WTC11 (cell line): Measurements from ENCODE around the gene HBE1. TPM values are rescaled to one million over a fixed set of nuclear protein-coding genes. Genes with fewer than 3 reads are reported as not detected.

Experiments
- ATAC-seq: fragments of 200-7000 bp; cut with Tn5 transposase; 2 replicates; pipeline ENCODE4 v1.10.0; 2021; ENCODE audit warnings: mild to moderate bottlenecking, moderate library complexity
- CTCF ChIA-PET: fragments of 300-600 bp; sonication (Branson Sonifier 250); formaldehyde crosslinking; loops from one replicate; lab custom pipeline; 2021; ENCODE audit warnings: antibody characterized with exemption; lab: Charles Lee
- POLR2A ChIA-PET: fragments of 350-600 bp; sonication (Branson Sonifier 250); formaldehyde crosslinking; loops from one replicate; lab custom pipeline; 2021; ENCODE audit warnings: antibody characterized with exemption; lab: Charles Lee
- DNase-seq: peaks from one replicate; pipeline ENCODE4 v3.0.0; 2021; ENCODE audit warnings: low spot score
- H3K27ac Mint-ChIP-seq: 2 replicates; pipeline ENCODE4 v1.8.0; 2021; ENCODE audit warnings: mixed read lengths
- H3K27me3 Mint-ChIP-seq: 2 replicates; pipeline ENCODE4 v1.8.0; 2021; ENCODE audit warnings: low read depth, mild to moderate bottlenecking, moderate library complexity, mixed read lengths
- H3K36me3 Mint-ChIP-seq: 2 replicates; pipeline ENCODE4 v1.8.0; 2021; ENCODE audit warnings: mixed read lengths
- H3K4me1 Mint-ChIP-seq: 2 replicates; pipeline ENCODE4 v1.8.0; 2022; ENCODE audit warnings: mixed read lengths
- H3K4me3 Mint-ChIP-seq: 2 replicates; pipeline ENCODE4 v1.8.0; 2021; ENCODE audit warnings: mild to moderate bottlenecking, moderate library complexity, mixed read lengths
- H3K9me3 Mint-ChIP-seq: 2 replicates; pipeline ENCODE4 v1.8.0; 2021; ENCODE audit warnings: mixed read lengths
- ATF2 ChIP-seq: sonication (generic); formaldehyde crosslinking; IDR thresholded peaks from 2 replicates; pipeline ENCODE4 v1.8.1; 2022; ENCODE audit warnings: low read depth, missing genetic modification reagents, borderline replicate concordance
- CBFB ChIP-seq: sonication (generic); formaldehyde crosslinking; IDR thresholded peaks from 2 replicates; pipeline ENCODE4 v1.8.1; 2022; ENCODE audit warnings: mild to moderate bottlenecking, low read depth, missing genetic modification reagents
- ELF4 ChIP-seq: sonication (generic); formaldehyde crosslinking; IDR thresholded peaks from 2 replicates; pipeline ENCODE4 v1.8.1; 2022; ENCODE audit warnings: low read depth, mild to moderate bottlenecking, moderate library complexity, missing genetic modification reagents
- FOXK1 ChIP-seq: sonication (generic); formaldehyde crosslinking; IDR thresholded peaks from 2 replicates; pipeline ENCODE4 v1.8.0; 2022; ENCODE audit warnings: mild to moderate bottlenecking, moderate library complexity, missing genetic modification reagents
- FOXP4 ChIP-seq: sonication (generic); formaldehyde crosslinking; IDR thresholded peaks from 2 replicates; pipeline ENCODE4 v1.8.0; 2022; ENCODE audit warnings: mild to moderate bottlenecking, missing genetic modification reagents
- MAX ChIP-seq: sonication (generic); formaldehyde crosslinking; IDR thresholded peaks from 2 replicates; pipeline ENCODE4 v1.8.0; 2022; ENCODE audit warnings: mild to moderate bottlenecking, missing genetic modification reagents
- MLX ChIP-seq: sonication (generic); formaldehyde crosslinking; IDR thresholded peaks from 2 replicates; pipeline ENCODE4 v1.8.1; 2023; ENCODE audit warnings: mild to moderate bottlenecking, missing genetic modification reagents, moderate library complexity
- NFATC4 ChIP-seq: fragments of 250-450 bp; sonication (Bioruptor Pico); IDR thresholded peaks from 2 replicates; pipeline ENCODE4 v1.9.0; 2021; ENCODE audit warnings: mild to moderate bottlenecking
- NFE2L1 ChIP-seq: sonication (generic); formaldehyde crosslinking; IDR thresholded peaks from 2 replicates; pipeline ENCODE4 v1.8.1; 2023; ENCODE audit warnings: missing genetic modification reagents
- PRDM15 ChIP-seq: sonication (generic); formaldehyde crosslinking; IDR thresholded peaks from 2 replicates; pipeline ENCODE4 v1.8.0; 2022; ENCODE audit warnings: missing genetic modification reagents
- RORB ChIP-seq: fragments of 250-450 bp; sonication (Bioruptor Pico); IDR thresholded peaks from 2 replicates; pipeline ENCODE4 v1.9.0; 2021; ENCODE audit warnings: mild to moderate bottlenecking
- SMAD4 ChIP-seq: sonication (generic); formaldehyde crosslinking; IDR thresholded peaks from 2 replicates; pipeline ENCODE4 v1.8.0; 2022; ENCODE audit warnings: mild to moderate bottlenecking, missing genetic modification reagents
- TEAD1 ChIP-seq: sonication (generic); formaldehyde crosslinking; IDR thresholded peaks from 2 replicates; pipeline ENCODE4 v1.8.0; 2022; ENCODE audit warnings: mild to moderate bottlenecking, missing genetic modification reagents
- TEAD4 ChIP-seq: sonication (generic); formaldehyde crosslinking; IDR thresholded peaks from 2 replicates; pipeline ENCODE4 v1.8.0; 2022; ENCODE audit warnings: mild to moderate bottlenecking, missing genetic modification reagents
- ZBTB43 ChIP-seq: sonication (generic); formaldehyde crosslinking; IDR thresholded peaks from 2 replicates; pipeline ENCODE4 v1.8.1; 2023; ENCODE audit warnings: mild to moderate bottlenecking, missing genetic modification reagents
- ZNF263 ChIP-seq: sonication (generic); formaldehyde crosslinking; IDR thresholded peaks from 2 replicates; pipeline ENCODE4 v1.8.1; 2022; ENCODE audit warnings: low read depth, mild to moderate bottlenecking, moderate library complexity, missing genetic modification reagents
- ZNF317 ChIP-seq: sonication (generic); formaldehyde crosslinking; IDR thresholded peaks from 2 replicates; pipeline ENCODE4 v1.8.1; 2023; ENCODE audit warnings: low read depth, mild to moderate bottlenecking, moderate library complexity, missing genetic modification reagents, borderline replicate concordance
- ZNF423 ChIP-seq: fragments of 250-450 bp; sonication (Bioruptor Pico); IDR thresholded peaks from 2 replicates; pipeline ENCODE4 v2.1.2; 2022; ENCODE audit warnings: mild to moderate bottlenecking, moderate library complexity
- ZNF512 ChIP-seq: sonication (generic); formaldehyde crosslinking; IDR thresholded peaks from 2 replicates; pipeline ENCODE4 v1.8.1; 2022; ENCODE audit warnings: missing genetic modification reagents, borderline replicate concordance
- ZNF532 ChIP-seq: fragments of 250-450 bp; sonication (Bioruptor Pico); IDR thresholded peaks from 2 replicates; pipeline ENCODE4 v1.9.0; 2021; ENCODE audit warnings: mild to moderate bottlenecking, borderline replicate concordance
- ZNF671 ChIP-seq: fragments of 250-450 bp; sonication (Bioruptor Pico); IDR thresholded peaks from 2 replicates; pipeline ENCODE4 v1.8.0; 2021; ENCODE audit warnings: mild to moderate bottlenecking
- total RNA-seq: library from RNA; stranded (reverse); gene quantifications from 3 replicates; pipeline ENCODE4 v1.2.3, GENCODE V29; 2021

The HBE1 gene
- total RNA-seq, 1 experiment from 2014 or later = 3.1 TPM

GRCh38 chr11:5232176-5232575 is 37.6 kb downstream of the HBE1 start:
- ATAC-seq (no peak), DNase-seq (no peak)
- no peak overlapping the region for H3K4me3 Mint-ChIP-seq
- no peak overlapping the region for H3K27ac Mint-ChIP-seq
- TF ChIP-seq NFE2L1 (CRISPR knock-in tag) (no peak), ZBTB43 (CRISPR knock-in tag) (no peak), TEAD4 (CRISPR knock-in tag) (no peak), ZNF263 (CRISPR knock-in tag) (no peak), SMAD4 (CRISPR knock-in tag) (no peak), ZNF512 (CRISPR knock-in tag) (no peak), ZNF532 (no peak), NFATC4 (no peak), MLX (CRISPR knock-in tag) (no peak), ELF4 (CRISPR knock-in tag) (no peak), TEAD1 (CRISPR knock-in tag) (no peak), CBFB (no peak)
- no peaks in the 10 kb centered on the region for H3K4me1 Mint-ChIP-seq
- CTCF ChIA-PET = no interaction called here
- H3K27me3 Mint-ChIP-seq = no peaks in the 10 kb centered on the region
- no peaks in the 10 kb centered on the region for H3K9me3 Mint-ChIP-seq
- POLR2A ChIA-PET = no interaction called here
- H3K36me3 Mint-ChIP-seq = no peaks in the 10 kb centered on the region

- Mint-ChIP-seq H3K4me1 (no peaks in the 10 kb centered on the region), H3K9me3 (no peaks in the 10 kb centered on the region), H3K36me3 (no peaks in the 10 kb centered on the region), H3K27ac (no peak overlapping the region), H3K27me3 (no peaks in the 10 kb centered on the region)
- ATAC-seq (no peak), DNase-seq (no peak)
- POLR2A ChIA-PET = no interaction called here
- TF ChIP-seq FOXP4 (no peak), RORB (CRISPR knock-in tag) (no peak), ATF2 (no peak), ZNF317 (CRISPR knock-in tag) (no peak), FOXK1 (no peak), ZNF423 (CRISPR knock-in tag) (no peak), ZNF671 (CRISPR knock-in tag) (no peak), PRDM15 (CRISPR knock-in tag) (no peak), MAX (CRISPR knock-in tag) (no peak)
- TF ChIP-seq, all 79 proteins: peak for 0
- H3K4me3 Mint-ChIP-seq = no peak overlapping the region
- CTCF ChIA-PET = no interaction called here
Observed at GRCh38 chr11:5231111-5231510, 38.6 kb downstream of the HBE1 start.
